Measurements from ENCODE around the gene SKA2. TPM values are rescaled to one million over a fixed set of nuclear protein-coding genes. Genes with fewer than 3 reads are reported as not detected.

SKA2 gene
- total RNA-seq, 6 experiments from 2014 or later: 65.4 to 102 (median 96.6) TPM

DNA sequence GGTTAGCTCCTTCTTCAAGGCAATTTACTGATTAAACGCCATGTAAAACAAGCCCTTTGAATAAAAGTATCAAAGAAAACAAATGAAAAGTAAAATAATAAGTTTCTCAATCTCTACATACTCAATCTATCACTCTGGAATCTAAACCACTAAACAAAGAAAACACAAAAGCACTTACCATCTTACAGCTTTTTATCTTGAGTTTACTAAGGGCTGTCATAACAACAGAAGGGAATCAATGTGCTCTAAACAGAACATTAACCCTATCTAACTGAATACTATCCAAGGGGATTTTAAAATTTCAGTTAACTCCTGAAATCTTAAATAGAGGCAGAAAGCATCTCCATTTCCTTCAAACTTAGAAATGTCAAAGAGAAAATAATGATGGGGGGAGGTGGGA, 3.4 kb downstream of the SKA2 start:
- Mint-ChIP-seq H3K27me3 (ENCODE audit: insufficient read depth) (no peaks in the 10 kb centered on the region), H3K9me3 (no peaks in the 10 kb centered on the region), H3K36me3 (ENCODE audit: low read depth) (peaks cover 4% of the 10 kb centered on the region; the same call in 1 of the 2 replicates), H3K27ac (peak overlapping the region; percentile 85; the same call in 1 of the 2 replicates), H3K4me1 (ENCODE audit: low read depth) (peaks cover 53% of the 10 kb centered on the region), H3K4me3 (no peak overlapping the region; the same call in 1 of the 2 replicates)
- DNase-seq: no peak
- TF ChIP-seq, protein P1, sequence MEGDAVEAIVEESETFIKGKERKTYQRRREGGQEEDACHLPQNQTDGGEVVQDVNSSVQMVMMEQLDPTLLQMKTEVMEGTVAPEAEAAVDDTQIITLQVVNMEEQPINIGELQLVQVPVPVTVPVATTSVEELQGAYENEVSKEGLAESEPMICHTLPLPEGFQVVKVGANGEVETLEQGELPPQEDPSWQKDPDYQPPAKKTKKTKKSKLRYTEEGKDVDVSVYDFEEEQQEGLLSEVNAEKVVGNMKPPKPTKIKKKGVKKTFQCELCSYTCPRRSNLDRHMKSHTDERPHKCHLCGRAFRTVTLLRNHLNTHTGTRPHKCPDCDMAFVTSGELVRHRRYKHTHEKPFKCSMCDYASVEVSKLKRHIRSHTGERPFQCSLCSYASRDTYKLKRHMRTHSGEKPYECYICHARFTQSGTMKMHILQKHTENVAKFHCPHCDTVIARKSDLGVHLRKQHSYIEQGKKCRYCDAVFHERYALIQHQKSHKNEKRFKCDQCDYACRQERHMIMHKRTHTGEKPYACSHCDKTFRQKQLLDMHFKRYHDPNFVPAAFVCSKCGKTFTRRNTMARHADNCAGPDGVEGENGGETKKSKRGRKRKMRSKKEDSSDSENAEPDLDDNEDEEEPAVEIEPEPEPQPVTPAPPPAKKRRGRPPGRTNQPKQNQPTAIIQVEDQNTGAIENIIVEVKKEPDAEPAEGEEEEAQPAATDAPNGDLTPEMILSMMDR (IDR thresholded peaks at IDR 0.05): no peak

DNA sequence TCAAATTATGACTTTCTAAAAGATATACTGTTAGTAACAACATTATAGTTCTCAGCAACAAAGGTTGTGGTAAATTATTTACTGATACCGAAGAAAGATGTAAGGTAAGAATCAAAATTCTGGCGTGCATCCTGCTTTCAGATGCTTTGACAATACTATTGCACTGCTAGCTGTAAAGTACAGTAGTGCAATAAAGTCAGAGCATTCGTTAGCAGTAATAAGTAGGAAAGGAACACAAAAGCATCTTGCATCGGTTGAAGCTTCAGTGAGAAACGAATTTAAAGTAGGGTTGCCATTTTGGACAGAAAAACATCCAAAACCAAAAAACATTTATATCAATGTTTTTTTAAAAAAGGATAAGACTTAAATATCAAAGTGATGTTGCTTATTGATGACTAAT, 4.0 kb downstream of the SKA2 start:
- no peaks in the 10 kb centered on the region for H3K9me3 Mint-ChIP-seq
- no peaks in the 10 kb centered on the region for H3K36me3 Mint-ChIP-seq (ENCODE audit: low read depth)
- peak overlapping the region; percentile 85 for H3K27ac Mint-ChIP-seq

DNA sequence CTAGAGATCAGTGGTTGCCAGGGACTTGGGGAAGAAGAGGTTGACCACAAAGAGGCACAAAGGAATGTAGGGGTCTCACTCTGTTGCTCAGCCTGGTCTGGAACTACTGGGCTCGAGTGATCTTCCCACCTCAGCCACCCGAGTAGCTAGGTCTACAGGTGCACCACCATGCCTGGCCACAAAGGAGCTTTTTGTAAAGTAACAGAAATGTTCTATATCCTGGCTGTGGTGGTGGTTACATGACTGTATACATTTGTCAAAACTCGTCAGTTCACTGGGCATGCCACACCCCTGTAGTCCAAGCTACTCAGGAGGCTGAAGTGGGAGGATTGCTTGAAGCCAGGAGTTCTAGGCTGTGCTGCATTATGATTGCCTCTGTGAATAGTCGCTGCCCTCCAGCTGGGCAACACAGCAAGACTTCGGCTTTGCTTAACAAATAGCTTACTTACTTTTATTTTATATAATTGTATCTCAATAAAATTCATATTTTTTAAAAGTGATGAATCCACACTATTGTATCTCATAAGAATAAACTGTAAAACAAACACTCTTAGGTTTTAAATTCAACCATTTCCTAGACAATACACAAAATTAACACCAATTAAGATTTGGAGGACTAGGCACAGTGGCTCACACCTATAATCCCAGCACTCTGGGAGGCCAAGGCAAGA, 5.0 kb downstream of the SKA2 start:
- TF ChIP-seq, protein P1 (IDR thresholded peaks at IDR 0.05): no peak
- Mint-ChIP-seq H3K9me3 (no peaks in the 10 kb centered on the region), H3K4me1 (ENCODE audit: low read depth) (peaks cover 45% of the 10 kb centered on the region), H3K27ac (peak overlapping the region; percentile 46), H3K4me3 (0 out of 2 replicates have a peak overlapping the region, but pooled peaks have one; percentile 2), H3K36me3 (ENCODE audit: low read depth) (no peaks in the 10 kb centered on the region), H3K27me3 (ENCODE audit: insufficient read depth) (no peaks in the 10 kb centered on the region)
- no peak for DNase-seq

More for the DNA sequence above, 4.0 kb downstream of the SKA2 start:
- no peak for DNase-seq
- Mint-ChIP-seq H3K27me3 (ENCODE audit: insufficient read depth) (no peaks in the 10 kb centered on the region), H3K4me1 (ENCODE audit: low read depth) (peaks cover 47% of the 10 kb centered on the region), H3K4me3 (no peak overlapping the region)
- TF ChIP-seq, protein P1 (IDR thresholded peaks at IDR 0.05): no peak

DNA sequence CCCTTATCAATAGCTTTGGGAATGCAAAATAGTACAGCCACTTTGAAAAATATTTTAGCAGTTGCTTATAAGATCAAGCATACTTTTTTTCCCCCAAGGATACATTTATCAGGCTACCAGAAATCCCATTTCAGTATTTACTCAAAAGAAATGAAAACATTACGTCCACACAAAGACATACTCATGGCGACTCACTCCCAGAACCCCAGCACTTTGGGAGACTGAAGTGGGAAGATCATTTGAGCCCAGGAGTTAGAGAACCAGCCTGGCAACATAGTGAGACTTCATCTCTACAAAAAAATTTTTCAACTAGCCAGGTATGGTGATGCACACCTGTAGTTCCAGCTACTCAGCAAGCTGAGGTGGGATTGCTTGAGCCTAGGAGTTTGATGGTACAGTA, 5.9 kb downstream of the SKA2 start:
- peak overlapping the region; percentile 46 for H3K27ac Mint-ChIP-seq
- no peaks in the 10 kb centered on the region for H3K9me3 Mint-ChIP-seq
- H3K4me3 Mint-ChIP-seq: 0 out of 2 replicates have a peak overlapping the region, but pooled peaks have one; percentile 13

DNA sequence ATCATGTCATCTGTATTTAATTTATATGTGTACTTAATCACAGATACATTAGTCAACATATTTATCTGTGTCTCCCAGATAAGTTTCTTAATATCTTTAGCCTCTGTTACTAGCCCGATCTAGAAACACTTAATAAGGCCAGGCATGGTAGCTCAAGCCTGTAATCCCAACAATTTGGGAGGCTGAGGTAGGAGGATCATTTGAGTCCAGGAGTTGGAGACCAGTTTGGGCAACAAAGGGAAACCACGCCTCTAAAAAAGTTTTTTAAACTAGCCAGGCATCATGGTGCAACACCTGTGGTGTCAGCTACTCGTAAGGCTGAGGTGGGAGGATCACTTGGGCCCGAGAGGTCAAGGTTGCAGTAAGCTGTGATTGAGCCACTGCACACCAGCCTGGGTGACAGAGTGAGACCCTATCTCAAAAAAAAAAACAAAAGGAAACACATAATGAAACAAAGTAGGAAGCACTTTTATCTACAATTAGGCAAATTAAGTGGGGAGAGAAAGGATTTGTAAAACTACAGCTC, 9.4 kb downstream of the SKA2 start:
- TF ChIP-seq, protein P1 (IDR thresholded peaks at IDR 0.05): no peak
- Mint-ChIP-seq H3K27me3 (ENCODE audit: insufficient read depth) (no peaks in the 10 kb centered on the region), H3K9me3 (no peaks in the 10 kb centered on the region), H3K4me1 (ENCODE audit: low read depth) (peaks cover 16% of the 10 kb centered on the region), H3K4me3 (no peak overlapping the region), H3K36me3 (ENCODE audit: low read depth) (peaks cover 7% of the 10 kb centered on the region; the same call in 1 of the 2 replicates), H3K27ac (no peak overlapping the region)
- DNase-seq: no peak

More for the DNA sequence above, 5.9 kb downstream of the SKA2 start:
- DNase-seq: peak; percentile 57
- H3K4me1 Mint-ChIP-seq (ENCODE audit: low read depth): peaks cover 45% of the 10 kb centered on the region
- H3K27me3 Mint-ChIP-seq (ENCODE audit: insufficient read depth): no peaks in the 10 kb centered on the region
- H3K36me3 Mint-ChIP-seq (ENCODE audit: low read depth): peaks cover 6% of the 10 kb centered on the region; the same call in 1 of the 2 replicates
- TF ChIP-seq, protein P1 (IDR thresholded peaks at IDR 0.05): no peak
